Upper lobe of left lung (tissue), 4 donors: ENCODE results near the gene RIPK1.

Experiments used
- EP300 ChIP-seq, 4 donors: sonication (generic); formaldehyde crosslinking; IDR thresholded peaks; one replicate each; pipeline ENCODE4 v1.5.1; 2017; ENCODE audit warnings: antibody characterized with exemption in 4 of 4, control low read depth in 2 of 4
- POLR2A ChIP-seq, 4 donors: fragments of 450-650 bp; IDR thresholded peaks; one replicate each; pipeline ENCODE4 v1.5.1; 2016 to 2017; ENCODE audit warnings: antibody characterized with exemption in 4 of 4, mild to moderate bottlenecking in 2 of 4
- POLR2AphosphoS5 ChIP-seq, 2 donors: sonication (generic); formaldehyde crosslinking; IDR thresholded peaks; one replicate each; pipeline ENCODE4 v1.5.1; 2017; ENCODE audit warnings: antibody characterized with exemption in 2 of 2
- TF ChIP-seq, protein P1 (sequence below), 6 experiments: fragments of 450-650 bp in 4 of 6; fragments of 200-600 bp in 2 of 6; sonication (generic) in 2 of 6; IDR thresholded peaks; one replicate each; pipeline ENCODE4 v1.5.1; 2016 to 2019; ENCODE audit warnings: antibody characterized with exemption in 6 of 6

DNA sequence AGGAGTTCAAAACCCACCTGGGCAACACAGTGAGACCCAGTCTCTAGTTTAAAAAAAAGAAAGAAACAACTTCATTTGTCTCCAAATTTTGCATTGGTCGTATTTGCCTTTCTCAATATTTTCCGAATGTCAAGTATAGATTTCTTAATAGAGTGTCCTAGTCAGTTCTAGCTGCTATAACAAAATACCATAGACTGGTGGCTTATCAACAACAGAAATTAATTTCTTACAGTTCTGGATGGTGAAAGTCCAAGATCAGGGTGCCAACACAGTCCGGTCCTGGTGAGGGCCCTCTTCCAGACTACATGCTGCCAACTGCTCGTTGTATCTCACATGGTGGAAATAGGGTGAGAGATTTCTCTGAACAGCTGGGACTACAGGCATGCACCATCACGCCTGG, 34.6 kb upstream of the RIPK1 start:
- TF ChIP-seq, protein P1, sequence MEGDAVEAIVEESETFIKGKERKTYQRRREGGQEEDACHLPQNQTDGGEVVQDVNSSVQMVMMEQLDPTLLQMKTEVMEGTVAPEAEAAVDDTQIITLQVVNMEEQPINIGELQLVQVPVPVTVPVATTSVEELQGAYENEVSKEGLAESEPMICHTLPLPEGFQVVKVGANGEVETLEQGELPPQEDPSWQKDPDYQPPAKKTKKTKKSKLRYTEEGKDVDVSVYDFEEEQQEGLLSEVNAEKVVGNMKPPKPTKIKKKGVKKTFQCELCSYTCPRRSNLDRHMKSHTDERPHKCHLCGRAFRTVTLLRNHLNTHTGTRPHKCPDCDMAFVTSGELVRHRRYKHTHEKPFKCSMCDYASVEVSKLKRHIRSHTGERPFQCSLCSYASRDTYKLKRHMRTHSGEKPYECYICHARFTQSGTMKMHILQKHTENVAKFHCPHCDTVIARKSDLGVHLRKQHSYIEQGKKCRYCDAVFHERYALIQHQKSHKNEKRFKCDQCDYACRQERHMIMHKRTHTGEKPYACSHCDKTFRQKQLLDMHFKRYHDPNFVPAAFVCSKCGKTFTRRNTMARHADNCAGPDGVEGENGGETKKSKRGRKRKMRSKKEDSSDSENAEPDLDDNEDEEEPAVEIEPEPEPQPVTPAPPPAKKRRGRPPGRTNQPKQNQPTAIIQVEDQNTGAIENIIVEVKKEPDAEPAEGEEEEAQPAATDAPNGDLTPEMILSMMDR (IDR thresholded peaks at IDR 0.05) = no peak
- TF ChIP-seq EP300 (IDR thresholded peaks at IDR 0.05) (no peak), POLR2AphosphoS5 (IDR thresholded peaks at IDR 0.05) (no peak), POLR2A (IDR thresholded peaks at IDR 0.05) (no peak)
